HCT116 (cell line): ENCODE results near the gene PACRG. TPM values are rescaled to one million over a fixed set of nuclear protein-coding genes. Genes with fewer than 3 reads are reported as not detected.

ENCODE experiments used
- ATAC-seq: fragments of 200-7000 bp; cut with Tn5 transposase; 2 replicates; pipeline ENCODE4 v1.9.1; 2020; ENCODE audit warnings: mild to moderate bottlenecking, moderate library complexity
- BruUV-seq: library from RNA; stranded (reverse); fragments of 400-500 nt; replicated peaks from 2 replicates; lab custom pipeline; 2021; lab: Mats Ljungman, UMichigan
- CTCF ChIA-PET: fragments of 300-600 bp; sonication (Branson Sonifier 250); formaldehyde crosslinking; loops from one replicate; lab custom pipeline; 2021; ENCODE audit warnings: antibody characterized with exemption; lab: Charles Lee
- POLR2A ChIA-PET: fragments of 300-600, 350-600 bp; sonication (Branson Sonifier 250); formaldehyde crosslinking; loops from one replicate; lab custom pipeline; 2021; ENCODE audit warnings: antibody characterized with exemption; lab: Charles Lee
- RAD21 ChIA-PET, 2 experiments: fragments of 300-600 bp; sonication (Branson Sonifier 250); formaldehyde crosslinking; loops; one replicate each; lab custom pipeline; 2023; ENCODE audit warnings: low total read pairs in 2 of 2; ENCODE audit not compliant: uncharacterized antibody in 2 of 2, unreplicated experiment in 2 of 2, low non-redundant PET in 1 of 2; lab: Charles Lee
- DNase-seq: peaks from one replicate; pipeline ENCODE4 v3.0.0-alpha.2; 2010; ENCODE audit warnings: low read depth, low spot score
- H2AFZ ChIP-seq: fragments of 200-600 bp; shearing (Covaris generic), sonication (generic); 2 replicates; pipeline ENCODE4 v1.6.1; 2017; ENCODE audit warnings: low read depth, mixed run types, mixed read lengths, antibody characterized with exemption, low read length; ENCODE audit not compliant: poor library complexity, severe bottlenecking
- H3K27ac ChIP-seq: 2 replicates; pipeline ENCODE4 v1.5.1; 2012; ENCODE audit warnings: low read depth, low read length
- H3K27me3 ChIP-seq: fragments of 200-600 bp; sonication (generic); 2 replicates; pipeline ENCODE4 v1.6.1; 2016; ENCODE audit warnings: mixed run types, low read length, mixed read lengths; ENCODE audit not compliant: insufficient read depth
- H3K36me3 ChIP-seq, 2 experiments: fragments of 200-500 bp in 1 of 2; fragments of 200-600 bp in 1 of 2; sonication (Bioruptor generic) in 1 of 2; sonication (generic) in 1 of 2; 2 replicates each; pipeline versions ENCODE4 v1.5.1 to v1.6.1; 2014 to 2016; ENCODE audit warnings: low read length in 2 of 2, inconsistent platforms in 1 of 2, mixed read lengths in 1 of 2, mixed run types in 1 of 2; ENCODE audit not compliant: insufficient read depth in 2 of 2, control insufficient read depth in 1 of 2
- H3K4me1 ChIP-seq, 2 experiments: fragments of 200-600 bp in 1 of 2; sonication (generic) in 1 of 2; 2 replicates each; pipeline versions ENCODE4 v1.5.1 to v1.6.1; 2012 to 2017; ENCODE audit warnings: low read length in 2 of 2, inconsistent platforms in 1 of 2, mild to moderate bottlenecking in 1 of 2, mixed read lengths in 1 of 2, mixed run types in 1 of 2, moderate library complexity in 1 of 2; ENCODE audit not compliant: insufficient read depth in 2 of 2, control insufficient read depth in 1 of 2
- H3K4me2 ChIP-seq: fragments of 200-600 bp; sonication (generic); 2 replicates; pipeline ENCODE4 v1.6.1; 2017; ENCODE audit warnings: mixed run types, low read length, mixed read lengths
- H3K4me3 ChIP-seq, 2 experiments: fragments of 200-600 bp in 1 of 2; sonication (generic) in 1 of 2; replicated peaks in 1 of 2; 2 replicates each; pipeline ENCODE4 v1.5.1; 2011 to 2016; ENCODE audit warnings: low read length in 2 of 2, control low read depth in 1 of 2, low read depth in 1 of 2, mild to moderate bottlenecking in 1 of 2, mixed read lengths in 1 of 2, mixed run types in 1 of 2
- H3K79me2 ChIP-seq: fragments of 200-600 bp; sonication (generic); 2 replicates; pipeline ENCODE4 v1.6.1; 2017; ENCODE audit warnings: mild to moderate bottlenecking, mixed run types, low read length, moderate library complexity, mixed read lengths; ENCODE audit not compliant: insufficient read depth
- H3K9ac ChIP-seq: fragments of 200-600 bp; sonication (generic); 2 replicates; pipeline ENCODE4 v1.6.1; 2016; ENCODE audit warnings: low read length, mixed read lengths
- H3K9me2 ChIP-seq: fragments of 200-600 bp; sonication (generic), shearing (Covaris generic); 2 replicates; pipeline ENCODE4 v1.6.1; 2017; ENCODE audit warnings: mixed run types, mild to moderate bottlenecking, moderate library complexity; ENCODE audit not compliant: insufficient read depth
- H3K9me3 ChIP-seq, 2 experiments: fragments of 200-500 bp in 1 of 2; fragments of 200-600 bp in 1 of 2; sonication (Bioruptor generic) in 1 of 2; sonication (generic) in 1 of 2; 2 replicates each; pipeline ENCODE4 v1.6.1; 2014 to 2017; ENCODE audit warnings: low read length in 2 of 2, mixed read lengths in 2 of 2, inconsistent platforms in 1 of 2, low read depth in 1 of 2, mild to moderate bottlenecking in 1 of 2, mixed run types in 1 of 2, moderate library complexity in 1 of 2; ENCODE audit not compliant: control insufficient read depth in 1 of 2, insufficient read depth in 1 of 2
- H4K20me1 ChIP-seq: fragments of 200-600 bp; sonication (generic), shearing (Covaris generic); 2 replicates; pipeline ENCODE4 v1.6.1; 2017; ENCODE audit warnings: mixed run types, mild to moderate bottlenecking, moderate library complexity; ENCODE audit not compliant: insufficient read depth
- ATF3 ChIP-seq: IDR thresholded peaks from 2 replicates; pipeline ENCODE4 v1.6.1; 2012
- CBX3 ChIP-seq: IDR thresholded peaks from 2 replicates; pipeline ENCODE4 v1.6.1; 2012; ENCODE audit warnings: low read depth
- CEBPB ChIP-seq: IDR thresholded peaks from 2 replicates; pipeline ENCODE4 v1.6.1; 2012; ENCODE audit warnings: low read depth
- CTCF ChIP-seq, 3 experiments: fragments of 200-600 bp in 1 of 3; sonication (generic) in 1 of 3; IDR thresholded peaks in 2 of 3; conservative IDR thresholded peaks in 1 of 3; 2 replicates each; pipeline ENCODE4 v1.5.1; 2012 to 2017; ENCODE audit warnings: low read depth in 2 of 3, low read length in 2 of 3, antibody characterized with exemption in 1 of 3, borderline replicate concordance in 1 of 3, control low read depth in 1 of 3, mild to moderate bottlenecking in 1 of 3, mixed read lengths in 1 of 3, mixed run types in 1 of 3, moderate library complexity in 1 of 3; ENCODE audit not compliant: insufficient read depth in 1 of 3
- EGR1 ChIP-seq: IDR thresholded peaks from 2 replicates; pipeline ENCODE4 v1.6.1; 2012; ENCODE audit warnings: low read depth
- EZH2 ChIP-seq: fragments of 200-600 bp; sonication (generic); IDR thresholded peaks from 2 replicates; pipeline ENCODE4 v1.6.1; 2017; ENCODE audit warnings: antibody characterized with exemption, mixed run types
- EZH2phosphoT487 ChIP-seq: fragments of 200-600 bp; IDR thresholded peaks from 2 replicates; pipeline ENCODE4 v1.6.1; 2018; ENCODE audit warnings: antibody characterized with exemption, borderline replicate concordance
- FOSL1 ChIP-seq: IDR thresholded peaks from 2 replicates; pipeline ENCODE4 v1.6.1; 2012; ENCODE audit warnings: low read depth
- JUND ChIP-seq: IDR thresholded peaks from 2 replicates; pipeline ENCODE4 v1.6.1; 2012
- MAX ChIP-seq: IDR thresholded peaks from 2 replicates; pipeline ENCODE4 v1.6.1; 2012
- POLR2A ChIP-seq: IDR thresholded peaks from 2 replicates; pipeline ENCODE4 v1.7.0; 2011; ENCODE audit warnings: borderline replicate concordance; ENCODE audit not compliant: insufficient read depth, insufficient read length; ENCODE audit errors: extremely low read depth
- POLR2AphosphoS5 ChIP-seq: IDR thresholded peaks from 2 replicates; pipeline ENCODE4 v1.6.1; 2011; ENCODE audit warnings: mild to moderate bottlenecking, low read depth, low read length, moderate library complexity
- RAD21 ChIP-seq: IDR thresholded peaks from 2 replicates; pipeline ENCODE4 v1.6.1; 2012; ENCODE audit warnings: low read depth, mild to moderate bottlenecking
- SIN3A ChIP-seq: IDR thresholded peaks from 2 replicates; pipeline ENCODE4 v1.6.1; 2012; ENCODE audit warnings: low read depth
- SP1 ChIP-seq: IDR thresholded peaks from 2 replicates; pipeline ENCODE4 v1.6.1; 2012; ENCODE audit warnings: low read depth
- SRF ChIP-seq: IDR thresholded peaks from 2 replicates; pipeline ENCODE4 v1.6.1; 2012; ENCODE audit warnings: low read depth
- TCF7L2 ChIP-seq: IDR thresholded peaks from 2 replicates; pipeline ENCODE4 v1.7.0; 2011; ENCODE audit warnings: borderline replicate concordance, inconsistent platforms; ENCODE audit not compliant: insufficient read depth, insufficient read length; ENCODE audit errors: extremely low read depth
- YY1 ChIP-seq: IDR thresholded peaks from 2 replicates; pipeline ENCODE4 v1.6.1; 2011; ENCODE audit warnings: low read length, low read depth, moderate library complexity, mild to moderate bottlenecking; ENCODE audit not compliant: insufficient replicate concordance; ENCODE audit errors: extremely low read depth
- ZBTB33 ChIP-seq: IDR thresholded peaks from 2 replicates; pipeline ENCODE4 v1.6.1; 2011; ENCODE audit warnings: mild to moderate bottlenecking, low read length, moderate library complexity; ENCODE audit not compliant: insufficient replicate concordance; ENCODE audit errors: extremely low read depth
- ZFX ChIP-seq: fragments of 450-650 bp; IDR thresholded peaks from 2 replicates; pipeline ENCODE4 v1.6.1; 2017
- ZNF274 ChIP-seq: fragments of 200-500 bp; sonication (Bioruptor generic); IDR thresholded peaks from 2 replicates; pipeline ENCODE4 v1.6.1; 2014; ENCODE audit warnings: mild to moderate bottlenecking, low read depth, low read length, inconsistent platforms
- intact Hi-C: fragments of 100-400 bp; cut with micrococcal nuclease; formaldehyde crosslinking; loops from 2 replicates; pipeline ENCODE4 v1.10.0; 2022
- total RNA-seq: library from RNA; stranded (reverse); gene quantifications from one replicate; pipeline ENCODE4 v1.2.1, GENCODE V29; 2021; ENCODE audit not compliant: unreplicated experiment

PACRG gene
- total RNA-seq, 1 experiment from 2014 or later: 0.71 TPM

GRCh38 chr6:162964488-162965140, 236.8 kb downstream of the PACRG start:
- peak; percentile 76 for DNase-seq
- no peak overlapping the region for H2AFZ ChIP-seq
- peak; percentile 88 for ATAC-seq
- no TSS peak for BruUV-seq
- no peaks in the 10 kb centered on the region for H3K27me3 ChIP-seq
- H3K79me2 ChIP-seq: no peaks in the 10 kb centered on the region
- H3K4me2 ChIP-seq: peak overlapping the region; percentile 35
- H3K36me3 ChIP-seq: no peaks in the 10 kb centered on the region
- ChIA-PET POLR2A (no interaction called here), CTCF (no interaction called here), RAD21 (interaction anchor here in 1 of 2 experiments (0.6 kb wide), 1 partner anchor 1145 kb away, joined by 3 read pairs; no protein-coding TSS in a partner anchor)
- H3K27ac ChIP-seq: peak overlapping the region; percentile 20; the same call in 1 of the 2 replicates
- H3K9me3 ChIP-seq: no peaks in the 10 kb centered on the region
- no peak overlapping the region for H3K9ac ChIP-seq
- no peaks in the 10 kb centered on the region for H3K9me2 ChIP-seq
- peaks cover 16 to 20% of the 10 kb centered on the region in 2 experiments for H3K4me1 ChIP-seq
- H3K4me3 ChIP-seq: 0 out of 4 replicates have a peak overlapping the region, but pooled peaks of 1 of the 2 experiments have one; percentile 1
- intact Hi-C loops: no loop called here
- no peaks in the 10 kb centered on the region for H4K20me1 ChIP-seq
- TF ChIP-seq YY1: no peak
- TF ChIP-seq EGR1: no peak
- TF ChIP-seq CTCF (IDR thresholded peaks at IDR 0.05 in 2 of 3, conservative IDR thresholded peaks at IDR 0.05 in 1 of 3; ENCODE audit: borderline replicate concordance in 1 of 3, insufficient read depth in 1 of 3, low read depth in 2 of 3, low read length in 2 of 3): no peak
- TF ChIP-seq POLR2AphosphoS5: 0 out of 2 replicates have a peak, but pooled peaks have one; percentile 32
- peak; percentile 50; the same call in 1 of the 2 replicates for TF ChIP-seq SP1
- TF ChIP-seq EZH2: no peak
- no peak for TF ChIP-seq ZBTB33
- no peak for TF ChIP-seq POLR2A
- TF ChIP-seq CBX3: peak; percentile 49; the same call in 1 of the 2 replicates
- TF ChIP-seq ZFX: no peak
- TF ChIP-seq SIN3A: peak; percentile 48; the same call in 1 of the 2 replicates
- no peak for TF ChIP-seq ZNF274
- no peak for TF ChIP-seq RAD21
- TF ChIP-seq FOSL1: peak; percentile 65; the same call in 1 of the 2 replicates
- TF ChIP-seq TCF7L2: peak; percentile 89
- TF ChIP-seq JUND: peak; percentile 73
- TF ChIP-seq CEBPB: peak; percentile 69; the same call in 1 of the 2 replicates
- TF ChIP-seq MAX: peak; percentile 49; the same call in 1 of the 2 replicates
- no peak for TF ChIP-seq SRF
- 0 out of 2 replicates have a peak, but pooled peaks have one; percentile 47 for TF ChIP-seq ATF3
- TF ChIP-seq EZH2phosphoT487: no peak
